Loucy (cell line): Measurements from ENCODE around the gene BLTP3A.

Source experiments
- H2AFZ ChIP-seq: fragments of 200-600 bp; sonication (generic); 2 replicates; pipeline ENCODE4 v1.6.0; 2016; ENCODE audit warnings: antibody characterized with exemption, mild to moderate bottlenecking, low read length, moderate library complexity
- H3F3A ChIP-seq: fragments of 200-600 bp; 2 replicates; pipeline ENCODE4 v1.6.0; 2016; ENCODE audit warnings: antibody characterized with exemption, low read depth, mild to moderate bottlenecking
- H3K27me3 ChIP-seq: fragments of 200-600 bp; sonication (generic); 2 replicates; pipeline ENCODE4 v1.6.1; 2014; ENCODE audit warnings: low read length, mild to moderate bottlenecking; ENCODE audit not compliant: insufficient read depth, poor library complexity, severe bottlenecking
- H3K36me3 ChIP-seq: fragments of 200-600 bp; sonication (generic); 2 replicates; pipeline ENCODE4 v1.6.1; 2016; ENCODE audit warnings: low read length; ENCODE audit not compliant: insufficient read depth
- H3K4me1 ChIP-seq: fragments of 200-600 bp; sonication (generic); 2 replicates; pipeline ENCODE4 v1.5.1; 2014; ENCODE audit warnings: low read length, mild to moderate bottlenecking; ENCODE audit not compliant: insufficient read depth, poor library complexity, severe bottlenecking
- H3K4me2 ChIP-seq: fragments of 200-600 bp; sonication (generic); 2 replicates; pipeline ENCODE4 v1.6.0; 2014; ENCODE audit warnings: antibody characterized with exemption, low read length, low read depth, mild to moderate bottlenecking; ENCODE audit not compliant: poor library complexity, severe bottlenecking
- H3K4me3 ChIP-seq: fragments of 200-600 bp; sonication (generic); 2 replicates; pipeline ENCODE4 v1.5.1; 2014; ENCODE audit warnings: low read length, mild to moderate bottlenecking, mixed read lengths; ENCODE audit not compliant: poor library complexity, severe bottlenecking
- H3K79me2 ChIP-seq: fragments of 200-600 bp; sonication (generic); 2 replicates; pipeline ENCODE4 v1.6.1; 2014; ENCODE audit warnings: low read length; ENCODE audit not compliant: insufficient read depth
- H3K9ac ChIP-seq: fragments of 200-600 bp; sonication (generic); 2 replicates; pipeline ENCODE4 v1.6.0; 2014; ENCODE audit warnings: mild to moderate bottlenecking, low read depth, low read length, moderate library complexity; ENCODE audit not compliant: poor library complexity, severe bottlenecking
- H3K9me2 ChIP-seq: fragments of 200-600 bp; sonication (generic); replicated peaks from 2 replicates; pipeline ENCODE4 v1.6.1; 2016; ENCODE audit warnings: low read depth, low read length, mixed read lengths
- H3K9me3 ChIP-seq: fragments of 200-600 bp; sonication (generic); 2 replicates; pipeline ENCODE4 v1.6.1; 2014; ENCODE audit warnings: mild to moderate bottlenecking, antibody characterized with exemption, low read length, low read depth; ENCODE audit not compliant: insufficient read depth
- H4K20me1 ChIP-seq: fragments of 200-600 bp; sonication (generic); 2 replicates; pipeline ENCODE4 v1.6.0; 2014; ENCODE audit warnings: antibody characterized with exemption, low read length, mild to moderate bottlenecking; ENCODE audit not compliant: insufficient read depth, poor library complexity, severe bottlenecking
- EZH2phosphoT487 ChIP-seq: fragments of 200-600 bp; IDR thresholded peaks from 2 replicates; pipeline ENCODE4 v1.6.1; 2018; ENCODE audit warnings: antibody characterized with exemption, mild to moderate bottlenecking, moderate library complexity, borderline replicate concordance
- TF ChIP-seq, protein P1 (sequence below): fragments of 200-600 bp; sonication (generic); conservative IDR thresholded peaks from 2 replicates; pipeline ENCODE4 v1.5.1; 2014; ENCODE audit warnings: mild to moderate bottlenecking, antibody characterized with exemption, low read length

The BLTP3A gene

GRCh38 chr6:34834789-34835518, 43.1 kb downstream of the BLTP3A start:
- no peak overlapping the region for H3K9ac ChIP-seq
- no peaks in the 10 kb centered on the region for H3K79me2 ChIP-seq
- H2AFZ ChIP-seq, result no peak overlapping the region
- no peaks in the 10 kb centered on the region for H3K9me3 ChIP-seq
- no peak overlapping the region for H3K4me2 ChIP-seq
- TF ChIP-seq, protein P1, sequence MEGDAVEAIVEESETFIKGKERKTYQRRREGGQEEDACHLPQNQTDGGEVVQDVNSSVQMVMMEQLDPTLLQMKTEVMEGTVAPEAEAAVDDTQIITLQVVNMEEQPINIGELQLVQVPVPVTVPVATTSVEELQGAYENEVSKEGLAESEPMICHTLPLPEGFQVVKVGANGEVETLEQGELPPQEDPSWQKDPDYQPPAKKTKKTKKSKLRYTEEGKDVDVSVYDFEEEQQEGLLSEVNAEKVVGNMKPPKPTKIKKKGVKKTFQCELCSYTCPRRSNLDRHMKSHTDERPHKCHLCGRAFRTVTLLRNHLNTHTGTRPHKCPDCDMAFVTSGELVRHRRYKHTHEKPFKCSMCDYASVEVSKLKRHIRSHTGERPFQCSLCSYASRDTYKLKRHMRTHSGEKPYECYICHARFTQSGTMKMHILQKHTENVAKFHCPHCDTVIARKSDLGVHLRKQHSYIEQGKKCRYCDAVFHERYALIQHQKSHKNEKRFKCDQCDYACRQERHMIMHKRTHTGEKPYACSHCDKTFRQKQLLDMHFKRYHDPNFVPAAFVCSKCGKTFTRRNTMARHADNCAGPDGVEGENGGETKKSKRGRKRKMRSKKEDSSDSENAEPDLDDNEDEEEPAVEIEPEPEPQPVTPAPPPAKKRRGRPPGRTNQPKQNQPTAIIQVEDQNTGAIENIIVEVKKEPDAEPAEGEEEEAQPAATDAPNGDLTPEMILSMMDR, result no peak
- no peak for TF ChIP-seq EZH2phosphoT487
- H3K4me3 ChIP-seq, result no peak overlapping the region
- no peaks in the 10 kb centered on the region for H4K20me1 ChIP-seq
- no peaks in the 10 kb centered on the region for H3K9me2 ChIP-seq
- peaks cover 53% of the 10 kb centered on the region for H3K36me3 ChIP-seq
- H3F3A ChIP-seq, result no peaks in the 10 kb centered on the region
- no peaks in the 10 kb centered on the region for H3K4me1 ChIP-seq
- no peaks in the 10 kb centered on the region for H3K27me3 ChIP-seq

- peaks cover 50% of the 10 kb centered on the region for H3K36me3 ChIP-seq
Measured at GRCh38 chr6:34836008-34836407, 44.1 kb downstream of the BLTP3A start.

GRCh38 chr6:34836451-34836850, 44.6 kb downstream of the BLTP3A start:
- no peaks in the 10 kb centered on the region for H3K4me1 ChIP-seq
- no peak overlapping the region for H3K9ac ChIP-seq
- no peak overlapping the region for H3K4me2 ChIP-seq
- TF ChIP-seq, protein P1, result no peak
- no peak for TF ChIP-seq EZH2phosphoT487
- H3F3A ChIP-seq, result no peaks in the 10 kb centered on the region
- H3K9me2 ChIP-seq, result no peaks in the 10 kb centered on the region
- no peaks in the 10 kb centered on the region for H3K27me3 ChIP-seq
- no peak overlapping the region for H3K4me3 ChIP-seq
- H2AFZ ChIP-seq, result no peak overlapping the region
- H3K36me3 ChIP-seq, result peaks cover 50% of the 10 kb centered on the region
- H3K79me2 ChIP-seq, result no peaks in the 10 kb centered on the region
- H3K9me3 ChIP-seq, result no peaks in the 10 kb centered on the region
- no peaks in the 10 kb centered on the region for H4K20me1 ChIP-seq

More at GRCh38 chr6:34836008-34836407, 44.1 kb downstream of the BLTP3A start:
- no peaks in the 10 kb centered on the region for H3K9me3 ChIP-seq
- no peak for TF ChIP-seq EZH2phosphoT487
- TF ChIP-seq, protein P1, result no peak
- no peaks in the 10 kb centered on the region for H3K9me2 ChIP-seq
- H3F3A ChIP-seq, result no peaks in the 10 kb centered on the region
- H4K20me1 ChIP-seq, result no peaks in the 10 kb centered on the region
- no peak overlapping the region for H2AFZ ChIP-seq
- H3K4me1 ChIP-seq, result no peaks in the 10 kb centered on the region
- no peak overlapping the region for H3K9ac ChIP-seq
- H3K79me2 ChIP-seq, result no peaks in the 10 kb centered on the region
- no peak overlapping the region for H3K4me2 ChIP-seq
- no peak overlapping the region for H3K4me3 ChIP-seq
- H3K27me3 ChIP-seq, result no peaks in the 10 kb centered on the region
